Stimulated activated CD8-positive, alpha-beta memory T cell treated with anti-CD3 and anti-CD28 coated beads, Interleukin-12 subunit alpha, Interleukin-12 subunit beta, amount 100 ng/mL, for 24 hours (primary cell): ENCODE data around the gene ZBTB21.

Experiments used
- DNase-seq: peaks from one replicate; pipeline ENCODE4 v3.0.0-alpha.2; 2020; ENCODE audit errors: extremely low read depth

Gene ZBTB21

DNA sequence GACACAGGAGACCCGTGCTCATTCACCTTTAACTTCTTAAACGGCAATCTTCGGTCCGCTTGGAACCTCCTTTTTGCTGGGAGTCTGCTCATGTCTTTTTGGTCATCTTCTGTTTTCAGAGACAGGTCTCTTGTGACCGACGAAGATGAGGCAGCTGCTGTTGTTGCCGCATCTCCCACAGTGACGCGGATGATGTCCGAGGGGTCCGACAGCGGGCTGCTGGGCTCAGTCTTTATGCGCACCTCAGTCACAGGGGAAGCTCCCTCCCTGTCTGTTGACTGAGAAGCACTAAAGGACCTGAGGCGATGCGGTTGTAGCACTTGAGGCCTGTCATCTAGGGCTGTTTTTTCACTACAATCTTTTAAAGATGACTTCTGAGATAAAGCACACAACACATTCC is 17.6 kb downstream of the ZBTB21 start:
- no peak for DNase-seq

GRCh38 chr21:41991659-41992058 is 18.5 kb downstream of the ZBTB21 start:
- no peak for DNase-seq

DNA sequence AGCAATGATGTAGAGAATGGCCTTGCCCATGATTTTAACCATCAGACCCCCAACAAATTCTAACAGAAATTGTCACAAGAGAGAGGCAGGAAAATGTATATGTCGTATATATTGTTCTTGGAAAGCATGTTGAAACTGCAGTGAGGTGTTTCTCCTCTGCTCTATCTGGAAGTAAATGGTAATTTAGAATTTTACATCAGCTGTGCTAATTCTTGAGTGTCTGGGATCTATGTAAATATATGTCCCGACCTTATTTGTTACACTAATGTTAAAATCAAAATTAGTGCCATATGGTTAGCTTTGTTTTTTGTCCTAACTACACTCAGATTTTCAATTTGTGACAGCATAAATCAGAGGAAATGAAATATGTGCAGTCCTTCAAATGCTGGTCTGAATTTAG is 20.5 kb downstream of the ZBTB21 start:
- DNase-seq: no peak

- no peak for DNase-seq
Observed at GRCh38 chr21:41987310-41987709, 22.9 kb downstream of the ZBTB21 start.

GRCh38 chr21:41985662-41986416 is 24.3 kb downstream of the ZBTB21 start:
- DNase-seq: no peak

GRCh38 chr21:41983229-41983628 is 26.9 kb downstream of the ZBTB21 start:
- no peak for DNase-seq

DNA sequence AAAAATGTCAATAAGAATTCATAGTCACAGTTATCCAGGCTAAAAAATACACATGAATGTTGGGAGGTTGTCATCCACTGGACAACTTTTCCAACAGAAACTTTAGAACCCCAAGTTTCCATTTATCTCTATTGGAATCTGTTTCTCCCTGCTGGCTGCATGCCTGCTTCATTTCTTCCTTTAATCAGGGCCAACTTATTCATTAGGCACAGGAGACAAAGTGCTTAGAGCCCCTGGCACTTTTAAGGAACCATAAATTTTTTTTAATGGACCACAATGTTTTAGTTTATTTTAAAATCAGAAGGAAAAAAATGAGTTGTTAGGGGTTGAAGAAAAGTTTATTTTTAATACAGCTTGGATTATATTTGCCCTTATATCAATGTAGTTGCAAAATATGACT is 29.6 kb downstream of the ZBTB21 start:
- DNase-seq: no peak

GRCh38 chr21:41979751-41980369 is 30.3 kb downstream of the ZBTB21 start:
- DNase-seq: no peak

DNA sequence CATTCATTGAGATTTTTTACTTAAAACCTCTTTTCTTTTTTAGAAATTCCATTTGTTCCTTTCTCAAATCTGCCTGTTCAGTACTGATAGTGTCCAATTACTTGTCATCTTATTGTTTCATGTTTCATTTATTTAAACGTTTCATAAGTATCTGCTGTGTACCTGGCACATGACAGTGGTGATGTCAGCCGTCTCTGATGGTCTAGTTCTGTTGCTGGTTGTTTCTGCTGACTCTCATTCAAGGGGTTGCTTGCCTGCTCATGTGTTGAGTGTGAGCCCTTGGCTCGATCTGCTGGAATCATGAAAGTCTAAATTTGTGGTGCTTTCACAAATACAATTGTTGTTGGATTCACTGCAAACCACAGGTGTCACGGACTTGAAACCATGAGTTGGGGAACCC is 30.8 kb downstream of the ZBTB21 start:
- DNase-seq: no peak

DNA sequence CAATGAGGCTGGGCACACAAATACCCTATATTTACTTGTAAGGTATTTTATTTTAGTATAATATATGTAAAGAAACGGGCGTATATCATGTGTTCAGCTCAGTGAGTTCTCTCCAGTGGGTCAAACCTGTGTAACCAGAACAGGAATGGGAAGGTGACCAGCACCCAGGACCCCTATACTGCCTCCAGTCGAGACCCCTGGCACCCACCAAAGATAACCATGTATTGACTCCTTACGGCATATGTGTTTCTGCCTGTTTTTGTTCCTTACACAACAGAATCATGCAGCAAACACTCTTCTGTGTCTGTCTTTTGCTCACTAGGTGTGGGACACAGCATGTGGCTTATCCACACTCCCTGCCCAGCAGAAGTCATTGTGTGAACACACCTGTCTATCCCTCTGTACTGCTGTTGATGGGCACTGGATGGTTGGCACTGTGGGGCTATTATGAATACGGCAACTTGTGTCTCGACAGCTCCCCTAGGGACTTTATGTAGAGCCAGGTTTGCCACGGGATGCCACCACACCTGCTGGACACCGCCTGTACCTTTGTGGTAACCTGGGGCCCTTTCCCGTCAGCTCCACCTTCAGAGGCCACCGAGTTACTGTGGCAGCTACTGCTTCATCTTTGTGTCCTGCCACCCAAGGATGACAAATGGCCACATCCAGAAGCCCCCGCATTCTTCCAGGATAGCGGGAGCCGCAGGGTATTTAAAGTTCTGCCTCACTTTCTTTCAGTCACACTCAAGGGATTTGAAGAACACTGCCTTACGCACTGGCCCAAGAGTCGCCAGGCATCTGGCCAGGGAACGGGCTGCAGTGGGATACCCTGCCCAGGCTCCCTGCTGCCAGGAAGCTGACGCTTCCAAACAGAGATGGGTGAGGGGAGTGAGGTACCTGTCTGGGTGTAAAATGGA is 32.9 kb downstream of the ZBTB21 start:
- DNase-seq: no peak

- no peak for DNase-seq
Observed at GRCh38 chr21:41976611-41977010, 33.5 kb downstream of the ZBTB21 start.

- DNase-seq: no peak
Observed at GRCh38 chr21:41975391-41976272, 34.5 kb downstream of the ZBTB21 start.

GRCh38 chr21:41974752-41975053 is 35.5 kb downstream of the ZBTB21 start:
- DNase-seq: no peak

DNA sequence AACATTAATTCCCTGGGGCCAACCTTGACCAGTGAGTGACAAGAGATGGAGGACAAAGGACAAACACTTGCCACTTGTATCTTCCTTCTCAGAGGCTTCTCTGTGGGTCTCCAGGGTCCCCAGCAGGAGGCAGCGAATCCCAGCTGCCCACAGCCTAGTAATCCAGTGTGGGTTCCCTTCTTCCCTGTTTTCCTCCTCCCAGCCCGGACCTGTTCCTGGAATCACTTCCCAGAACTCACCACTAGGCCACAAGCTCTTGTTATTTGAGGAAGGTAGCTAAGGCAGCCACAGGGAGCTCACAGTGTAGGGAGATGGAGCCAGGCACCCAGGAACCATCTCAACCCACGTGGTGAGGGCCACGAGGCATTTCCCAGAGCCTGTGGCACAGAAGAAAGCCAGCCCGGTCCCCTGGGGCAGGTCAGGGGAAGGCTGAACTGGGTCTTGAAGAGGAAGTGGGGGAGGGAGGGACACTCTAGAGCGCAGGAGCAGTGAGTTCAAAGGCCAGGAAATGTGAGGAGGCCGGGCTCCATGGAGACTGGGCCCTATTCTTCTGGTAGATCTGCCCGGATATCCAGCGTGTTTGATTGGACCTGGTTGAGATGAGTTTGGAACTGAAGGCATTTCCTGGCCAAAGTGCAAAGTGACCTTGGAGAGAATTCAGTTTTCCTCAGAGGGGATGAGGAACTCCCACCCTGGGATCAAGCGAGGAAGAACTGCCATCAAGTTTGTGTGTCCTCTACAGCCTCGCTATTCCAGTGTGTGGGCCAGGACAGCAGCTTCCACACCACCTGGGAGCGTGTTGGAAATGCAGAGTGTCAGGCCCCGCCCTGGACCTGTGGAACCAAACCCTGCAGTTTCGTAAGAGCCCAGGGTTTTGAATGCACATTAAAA is 36.1 kb downstream of the ZBTB21 start:
- no peak for DNase-seq

DNA sequence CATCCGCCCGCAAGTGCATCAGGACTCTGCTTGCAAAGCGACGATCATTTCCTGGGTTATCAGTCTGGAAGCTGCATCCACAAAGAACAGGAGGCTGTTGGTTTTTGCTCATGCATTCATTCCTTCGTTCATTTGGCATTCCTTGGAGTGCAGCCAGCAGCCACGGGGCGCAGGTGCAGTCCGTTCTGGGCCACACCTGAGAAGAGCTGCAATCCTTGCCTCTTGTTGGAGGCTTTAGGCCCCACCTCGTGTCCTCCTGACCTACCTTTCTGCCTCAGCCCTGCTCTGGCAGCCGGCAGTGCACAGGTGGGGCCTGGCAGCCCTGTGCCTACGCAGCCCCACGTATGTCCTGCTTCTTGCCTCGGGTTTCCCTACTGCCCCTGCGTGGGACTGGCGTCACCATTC is 36.7 kb downstream of the ZBTB21 start:
- no peak for DNase-seq

GRCh38 chr21:41972511-41973205 is 37.5 kb downstream of the ZBTB21 start:
- no peak for DNase-seq

GRCh38 chr21:41971891-41972290 is 38.3 kb downstream of the ZBTB21 start:
- no peak for DNase-seq

GRCh38 chr21:41970751-41971653 is 39.2 kb downstream of the ZBTB21 start:
- DNase-seq: no peak

- DNase-seq: no peak
Observed at GRCh38 chr21:41970106-41970391, 40.1 kb downstream of the ZBTB21 start.
